Mammary epithelial cell (primary cell): Measurements from ENCODE around the gene RALY.

Experiments used
- CTCF ChIP-seq, 2 donors: IDR thresholded peaks in 1 of 2; conservative IDR thresholded peaks in 1 of 2; 2 replicates each; pipeline ENCODE4 v1.5.1; 2011 to 2012; ENCODE audit warnings: inconsistent platforms in 2 of 2, low read length in 2 of 2, mild to moderate bottlenecking in 2 of 2, control low read depth in 1 of 2, low read depth in 1 of 2; ENCODE audit not compliant: insufficient read depth in 1 of 2; ENCODE audit errors: extremely low read depth in 1 of 2
- EZH2 ChIP-seq: IDR thresholded peaks from 2 replicates; pipeline ENCODE4 v1.6.1; 2012; ENCODE audit warnings: low read length, inconsistent platforms, borderline replicate concordance

GRCh38 chr20:33981964-33982363 lies 11.7 kb upstream of the RALY start:
- no peak for TF ChIP-seq CTCF (conservative IDR thresholded peaks at IDR 0.05 in 1 of 2, IDR thresholded peaks at IDR 0.05 in 1 of 2; ENCODE audit: extremely low read depth in 1 of 2, insufficient read depth in 1 of 2, low read depth in 1 of 2, low read length in 2 of 2)
- TF ChIP-seq EZH2 = no peak
